ENCODE measurements around the gene TSSC4.

DNA sequence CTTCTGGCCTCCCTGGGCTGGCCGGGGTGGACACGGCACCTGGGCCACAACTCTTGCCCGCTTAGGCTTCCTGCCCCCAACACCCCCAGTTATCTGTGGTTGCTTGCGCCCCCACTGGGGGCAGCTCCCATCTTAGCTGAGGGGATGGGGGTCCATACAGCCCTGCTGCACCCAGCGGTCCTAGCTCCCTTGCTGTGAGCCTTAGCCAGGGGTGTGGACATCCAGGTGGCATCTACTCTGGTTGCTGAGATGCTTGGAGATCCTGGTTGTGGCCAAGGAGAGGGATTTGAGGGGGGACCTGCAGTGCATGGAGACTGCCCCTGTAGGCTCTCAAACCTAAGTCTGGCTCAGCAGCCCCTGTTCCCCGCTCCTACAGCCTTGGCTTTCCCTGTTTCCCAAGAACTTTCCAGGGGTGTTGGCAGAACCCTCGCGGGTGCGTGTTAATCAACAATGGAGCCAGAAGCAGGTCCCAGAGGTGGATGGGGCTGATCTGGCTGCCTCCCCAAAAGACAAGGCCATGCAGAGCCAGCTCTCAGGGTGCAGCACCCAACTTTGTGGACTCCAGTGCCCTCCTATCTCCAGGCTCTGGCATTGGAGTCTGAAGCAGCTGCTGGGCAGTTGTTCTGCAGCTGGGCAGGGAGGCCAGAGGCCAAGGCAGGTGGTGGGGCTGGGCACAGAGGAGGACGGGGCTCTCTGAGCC, 47.6 kb downstream of the TSSC4 start:
- TF ChIP-seq, protein P1, sequence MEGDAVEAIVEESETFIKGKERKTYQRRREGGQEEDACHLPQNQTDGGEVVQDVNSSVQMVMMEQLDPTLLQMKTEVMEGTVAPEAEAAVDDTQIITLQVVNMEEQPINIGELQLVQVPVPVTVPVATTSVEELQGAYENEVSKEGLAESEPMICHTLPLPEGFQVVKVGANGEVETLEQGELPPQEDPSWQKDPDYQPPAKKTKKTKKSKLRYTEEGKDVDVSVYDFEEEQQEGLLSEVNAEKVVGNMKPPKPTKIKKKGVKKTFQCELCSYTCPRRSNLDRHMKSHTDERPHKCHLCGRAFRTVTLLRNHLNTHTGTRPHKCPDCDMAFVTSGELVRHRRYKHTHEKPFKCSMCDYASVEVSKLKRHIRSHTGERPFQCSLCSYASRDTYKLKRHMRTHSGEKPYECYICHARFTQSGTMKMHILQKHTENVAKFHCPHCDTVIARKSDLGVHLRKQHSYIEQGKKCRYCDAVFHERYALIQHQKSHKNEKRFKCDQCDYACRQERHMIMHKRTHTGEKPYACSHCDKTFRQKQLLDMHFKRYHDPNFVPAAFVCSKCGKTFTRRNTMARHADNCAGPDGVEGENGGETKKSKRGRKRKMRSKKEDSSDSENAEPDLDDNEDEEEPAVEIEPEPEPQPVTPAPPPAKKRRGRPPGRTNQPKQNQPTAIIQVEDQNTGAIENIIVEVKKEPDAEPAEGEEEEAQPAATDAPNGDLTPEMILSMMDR (conservative IDR thresholded peaks at IDR 0.05), result no peak
- no peak for TF ChIP-seq EZH2 (IDR thresholded peaks at IDR 0.05; ENCODE audit: low read depth)

All from PC-9 (cell line).